HepG2 (cell line): ENCODE data around the gene NRP1. TPM values are rescaled to one million over a fixed set of nuclear protein-coding genes. Genes with fewer than 3 reads are reported as not detected.

Experiments used
- ATAC-seq: fragments of 200-7000 bp; cut with Tn5 transposase; 3 replicates; pipeline ENCODE4 v1.9.1; 2020; ENCODE audit warnings: mild to moderate bottlenecking, moderate library complexity
- BruUV-seq: library from RNA; stranded (reverse); fragments of 400-500 nt; replicated peaks from 2 replicates; lab custom pipeline; 2021; lab: Mats Ljungman, UMichigan
- CTCF ChIA-PET: fragments of 300-600 bp; formaldehyde crosslinking; extraction: SDS; loops from one replicate; lab custom pipeline; 2021; ENCODE audit warnings: low total read pairs, inconsistent platforms, low intra/inter-chr PET ratio; lab: Yijun Ruan, JAX
- POLR2A ChIA-PET: fragments of 350-600 bp; sonication (Branson Sonifier 250); formaldehyde crosslinking; loops from one replicate; lab custom pipeline; 2020; ENCODE audit warnings: antibody characterized with exemption, inconsistent platforms; lab: Yijun Ruan, JAX
- DNase-seq: peaks from one replicate; pipeline ENCODE4 v3.0.0-alpha.2; 2015; ENCODE audit warnings: low spot score
- FAIRE-seq: peaks from 3 replicates; lab custom pipeline; 2011; peaks lifted over from hg19 to GRCh38; lab: Jason Lieb, UNC
- H2AFZ ChIP-seq: one replicate; pipeline ENCODE4 v1.6.1; 2011; ENCODE audit warnings: low read length, inconsistent platforms
- H3K27ac ChIP-seq: fragments of 300-600 bp; 3 replicates; pipeline ENCODE4 v1.8.0; 2011; ENCODE audit warnings: mixed run types, mild to moderate bottlenecking, mixed read lengths, low read length, inconsistent platforms; ENCODE audit not compliant: insufficient read depth; ENCODE audit errors: extremely low read length
- H3K27me3 ChIP-seq, 2 experiments: fragments of 200-600 bp in 1 of 2; 2 replicates in 1 of 2; 3 replicates in 1 of 2; pipeline versions ENCODE4 v1.6.0 to v1.8.0; 2011; ENCODE audit warnings: low read length in 2 of 2, mild to moderate bottlenecking in 2 of 2, moderate library complexity in 2 of 2, inconsistent platforms in 1 of 2; ENCODE audit not compliant: insufficient read depth in 2 of 2, control insufficient read depth in 1 of 2
- H3K36me3 ChIP-seq, 2 experiments: fragments of 200-600 bp in 1 of 2; replicated peaks in 1 of 2; 2 replicates in 1 of 2; 3 replicates in 1 of 2; pipeline versions ENCODE4 v1.5.1 to v1.8.0; 2011; ENCODE audit warnings: low read length in 2 of 2, inconsistent platforms in 1 of 2; ENCODE audit not compliant: insufficient read depth in 2 of 2, control insufficient read depth in 1 of 2
- H3K4me1 ChIP-seq: 2 replicates; pipeline ENCODE4 v1.5.1; 2012; ENCODE audit warnings: low read length, inconsistent platforms; ENCODE audit not compliant: insufficient read depth
- H3K4me2 ChIP-seq: 2 replicates; pipeline ENCODE4 v1.6.0; 2011; ENCODE audit warnings: low read depth, low read length, inconsistent platforms
- H3K4me3 ChIP-seq, 3 experiments: fragments of 200-600 bp in 1 of 3; sonication (generic), shearing (Covaris generic) in 1 of 3; replicated peaks in 1 of 3; 2 replicates each; pipeline ENCODE4 v1.5.1; 2011 to 2016; ENCODE audit warnings: low read length in 3 of 3, inconsistent platforms in 2 of 3, low read depth in 2 of 3, mild to moderate bottlenecking in 2 of 3, control low read depth in 1 of 3, mixed read lengths in 1 of 3; ENCODE audit not compliant: insufficient read depth in 1 of 3
- H3K79me2 ChIP-seq: one replicate; pipeline ENCODE4 v1.6.1; 2011; ENCODE audit warnings: low read length, inconsistent platforms; ENCODE audit not compliant: insufficient read depth
- H3K9ac ChIP-seq: 2 replicates; pipeline ENCODE4 v1.6.0; 2011; ENCODE audit warnings: mild to moderate bottlenecking, low read depth, low read length, inconsistent platforms; ENCODE audit not compliant: insufficient read depth
- H3K9me3 ChIP-seq: 2 replicates; pipeline ENCODE4 v1.5.1; 2012; ENCODE audit warnings: mild to moderate bottlenecking, low read length
- H4K20me1 ChIP-seq: 2 replicates; pipeline ENCODE4 v1.6.0; 2011; ENCODE audit warnings: inconsistent platforms, mild to moderate bottlenecking, low read length, moderate library complexity; ENCODE audit not compliant: insufficient read depth
- EHMT2 ChIP-seq: fragments of 200-600 bp; sonication (generic); IDR thresholded peaks from 2 replicates; pipeline ENCODE4 v1.7.0; 2017; ENCODE audit warnings: antibody characterized with exemption, low read depth, low read length, borderline replicate concordance
- ESRRA ChIP-seq: sonication (generic); formaldehyde crosslinking; IDR thresholded peaks from 2 replicates; pipeline ENCODE4 v1.5.1; 2020; ENCODE audit warnings: mild to moderate bottlenecking, low read depth, missing genetic modification reagents
- GATA4 ChIP-seq: sonication (generic); IDR thresholded peaks from 2 replicates; pipeline ENCODE4 v1.6.1; 2016; ENCODE audit warnings: antibody characterized with exemption, low read depth, borderline replicate concordance
- KLF11 ChIP-seq: IDR thresholded peaks from 2 replicates; pipeline ENCODE4 v1.6.1; 2016; ENCODE audit warnings: missing compliant biosample characterization
- NR2F1 ChIP-seq, 2 experiments: fragments of 450-650 bp in 1 of 2; formaldehyde crosslinking in 1 of 2; IDR thresholded peaks; 2 replicates each; pipeline versions ENCODE4 v1.5.0 to v1.6.1; 2016 to 2020; ENCODE audit warnings: mild to moderate bottlenecking in 1 of 2, missing compliant biosample characterization in 1 of 2, missing genetic modification reagents in 1 of 2, moderate library complexity in 1 of 2
- ONECUT2 ChIP-seq: sonication (generic); formaldehyde crosslinking; IDR thresholded peaks from 2 replicates; pipeline ENCODE4 v1.4.0; 2020; ENCODE audit warnings: missing genetic modification reagents
- PAWR ChIP-seq: sonication (generic); formaldehyde crosslinking; IDR thresholded peaks from 2 replicates; pipeline ENCODE4 v1.4.0; 2020; ENCODE audit warnings: missing genetic modification reagents, mild to moderate bottlenecking, borderline replicate concordance
- RBAK ChIP-seq: sonication (generic); formaldehyde crosslinking; IDR thresholded peaks from 2 replicates; pipeline ENCODE4 v1.5.1; 2020; ENCODE audit warnings: mild to moderate bottlenecking, missing genetic modification reagents
- SNAPC5 ChIP-seq: sonication (generic); formaldehyde crosslinking; IDR thresholded peaks from 2 replicates; pipeline ENCODE4 v1.8.1; 2023; ENCODE audit warnings: mild to moderate bottlenecking, missing genetic modification reagents, borderline replicate concordance
- ZFP1 ChIP-seq: IDR thresholded peaks from 2 replicates; pipeline ENCODE4 v1.6.1; 2016
- ZFP36 ChIP-seq: fragments of 150-350 bp; IDR thresholded peaks from 2 replicates; pipeline ENCODE4 v1.6.1; 2018; ENCODE audit warnings: borderline replicate concordance, low read length, low read depth; ENCODE audit not compliant: partially characterized antibody
- ZNF10 ChIP-seq: sonication (generic); formaldehyde crosslinking; IDR thresholded peaks from 2 replicates; pipeline ENCODE4 v1.4.0; 2020; ENCODE audit warnings: mild to moderate bottlenecking, low read depth, missing genetic modification reagents, borderline replicate concordance
- ZNF253 ChIP-seq: sonication (generic); formaldehyde crosslinking; IDR thresholded peaks from 2 replicates; pipeline ENCODE4 v1.8.0; 2022; ENCODE audit warnings: mild to moderate bottlenecking, missing genetic modification reagents, borderline replicate concordance
- ZNF430 ChIP-seq: sonication (generic); formaldehyde crosslinking; IDR thresholded peaks from 2 replicates; pipeline ENCODE4 v1.9.0; 2021; ENCODE audit warnings: mild to moderate bottlenecking, missing genetic modification reagents
- ZNF460 ChIP-seq: sonication (generic); formaldehyde crosslinking; IDR thresholded peaks from 2 replicates; pipeline ENCODE4 v1.5.1; 2020; ENCODE audit warnings: missing genetic modification reagents, mild to moderate bottlenecking, borderline replicate concordance
- ZNF878 ChIP-seq: sonication (generic); formaldehyde crosslinking; IDR thresholded peaks from 2 replicates; pipeline ENCODE4 v1.8.1; 2023; ENCODE audit warnings: mild to moderate bottlenecking, missing genetic modification reagents, moderate library complexity
- WGBS: methylation state at CpG from one replicate; pipeline ENCODE4 v1.1.6; 2017; ENCODE audit warnings: low lambda C conversion rate; 5-methylcytosine and 5-hydroxymethylcytosine counted together
- in situ Hi-C: cut with HindIII; loops from 2 replicates; pipeline ENCODE4 v1.10.0; 2017; ENCODE audit warnings: low pct_unique_long_range_greater_than_20kb; ENCODE audit not compliant: extremely low pct_ligation_motif_present
- intact Hi-C: fragments of 100-400 bp; cut with micrococcal nuclease; formaldehyde crosslinking; loops from one replicate; pipeline ENCODE4 v1.10.0; 2022; ENCODE audit not compliant: unreplicated experiment
- polyA plus RNA-seq, 8 experiments: library from polyadenylated mRNA; depleted of rRNA in 3 of 8; stranded (reverse) in 7 of 8; unstranded in 1 of 8; fragments of >200 nt; fragmentation: Illumina TruSeq in 4 of 8; extraction: Trizol in 4 of 8; gene quantifications; 2 replicates each; pipeline versions ENCODE4 v1.2.1 to v1.2.3, GENCODE V29; 2011 to 2016; ENCODE audit warnings: low read depth in 4 of 8, missing spikeins in 1 of 8, mixed read lengths in 1 of 8; ENCODE audit not compliant: insufficient read depth in 1 of 8
- total RNA-seq, 5 experiments: library from RNA; depleted of rRNA; stranded (reverse); fragments of >200 nt; fragmentation: Illumina TruSeq; extraction: Trizol; gene quantifications; 2 replicates each; pipeline ENCODE4 v1.2.3, GENCODE V29; 2016; ENCODE audit warnings: low read depth in 1 of 5
- TF ChIP-seq, protein P1 (sequence below): sonication (generic); formaldehyde crosslinking; IDR thresholded peaks from 2 replicates; pipeline ENCODE4 v1.9.0; 2021; ENCODE audit warnings: missing genetic modification reagents, mild to moderate bottlenecking, borderline replicate concordance

NRP1 gene
- total and polyA plus RNA-seq, 2 of the 13 experiments (the other 11 are each of a cell fraction or from before 2014, with no cell fraction given) = 5.3 to 5.8 TPM

GRCh38 chr10:33271969-33272583 lies 62.4 kb downstream of the NRP1 start:
- ATAC-seq (no peak), DNase-seq (no peak), FAIRE-seq (no peak)
- Histone ChIP-seq H3K9ac (no peak overlapping the region), H3K27me3 (no peaks in the 10 kb centered on the region), H3K4me3 (no peak overlapping the region), H4K20me1 (no peaks in the 10 kb centered on the region)
- no TSS peak for BruUV-seq
- POLR2A ChIA-PET = no interaction called here
- 84% methylated on average over 4 of the region's 4 CpGs for WGBS
- TF ChIP-seq EHMT2 = no peak
- TF ChIP-seq RBAK (CRISPR knock-in tag) = no peak
- TF ChIP-seq ZNF460 (CRISPR knock-in tag) = no peak
- no peak for TF ChIP-seq ZNF430 (CRISPR knock-in tag)
- no peak for TF ChIP-seq KLF11 (CRISPR knock-in tag)
- TF ChIP-seq ZNF253 (CRISPR knock-in tag) = no peak
- TF ChIP-seq, protein P1, sequence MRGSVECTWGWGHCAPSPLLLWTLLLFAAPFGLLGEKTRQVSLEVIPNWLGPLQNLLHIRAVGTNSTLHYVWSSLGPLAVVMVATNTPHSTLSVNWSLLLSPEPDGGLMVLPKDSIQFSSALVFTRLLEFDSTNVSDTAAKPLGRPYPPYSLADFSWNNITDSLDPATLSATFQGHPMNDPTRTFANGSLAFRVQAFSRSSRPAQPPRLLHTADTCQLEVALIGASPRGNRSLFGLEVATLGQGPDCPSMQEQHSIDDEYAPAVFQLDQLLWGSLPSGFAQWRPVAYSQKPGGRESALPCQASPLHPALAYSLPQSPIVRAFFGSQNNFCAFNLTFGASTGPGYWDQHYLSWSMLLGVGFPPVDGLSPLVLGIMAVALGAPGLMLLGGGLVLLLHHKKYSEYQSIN = no peak
- no peak for TF ChIP-seq ZFP1
- TF ChIP-seq PAWR = no peak
- TF ChIP-seq ZNF10 (CRISPR knock-in tag) = no peak
- no peak for TF ChIP-seq ZNF878 (CRISPR knock-in tag)
- TF ChIP-seq ESRRA (CRISPR knock-in tag) = no peak
- TF ChIP-seq GATA4 = no peak
- no peak for TF ChIP-seq ONECUT2 (CRISPR knock-in tag)
- no peak for TF ChIP-seq SNAPC5 (CRISPR knock-in tag)
- TF ChIP-seq NR2F1 (CRISPR knock-in tag; IDR thresholded peaks at IDR 0.05) = no peak
- TF ChIP-seq ZFP36 = no peak
- TF ChIP-seq, all 625 proteins: peak for 0
- no peaks in the 10 kb centered on the region for H3K79me2 ChIP-seq
- CTCF ChIA-PET = no interaction called here
- no peak overlapping the region for H3K27ac ChIP-seq
- H3K36me3 ChIP-seq = no peaks in the 10 kb centered on the region
- peaks cover 25% of the 10 kb centered on the region for H3K4me1 ChIP-seq
- in situ Hi-C loops (no loop called here), intact Hi-C loops (no loop called here)
- H3K4me2 ChIP-seq = no peak overlapping the region
- H3K9me3 ChIP-seq = no peaks in the 10 kb centered on the region
- no peak overlapping the region for H2AFZ ChIP-seq
